LNCAP (cell line): ENCODE measurements around the gene ADGRD1.

Experiments used
- TF ChIP-seq, protein P1 (sequence below): fragments of 450-650 bp; IDR thresholded peaks from 2 replicates; pipeline ENCODE4 v1.5.1; 2017; ENCODE audit warnings: mild to moderate bottlenecking

The ADGRD1 gene

DNA sequence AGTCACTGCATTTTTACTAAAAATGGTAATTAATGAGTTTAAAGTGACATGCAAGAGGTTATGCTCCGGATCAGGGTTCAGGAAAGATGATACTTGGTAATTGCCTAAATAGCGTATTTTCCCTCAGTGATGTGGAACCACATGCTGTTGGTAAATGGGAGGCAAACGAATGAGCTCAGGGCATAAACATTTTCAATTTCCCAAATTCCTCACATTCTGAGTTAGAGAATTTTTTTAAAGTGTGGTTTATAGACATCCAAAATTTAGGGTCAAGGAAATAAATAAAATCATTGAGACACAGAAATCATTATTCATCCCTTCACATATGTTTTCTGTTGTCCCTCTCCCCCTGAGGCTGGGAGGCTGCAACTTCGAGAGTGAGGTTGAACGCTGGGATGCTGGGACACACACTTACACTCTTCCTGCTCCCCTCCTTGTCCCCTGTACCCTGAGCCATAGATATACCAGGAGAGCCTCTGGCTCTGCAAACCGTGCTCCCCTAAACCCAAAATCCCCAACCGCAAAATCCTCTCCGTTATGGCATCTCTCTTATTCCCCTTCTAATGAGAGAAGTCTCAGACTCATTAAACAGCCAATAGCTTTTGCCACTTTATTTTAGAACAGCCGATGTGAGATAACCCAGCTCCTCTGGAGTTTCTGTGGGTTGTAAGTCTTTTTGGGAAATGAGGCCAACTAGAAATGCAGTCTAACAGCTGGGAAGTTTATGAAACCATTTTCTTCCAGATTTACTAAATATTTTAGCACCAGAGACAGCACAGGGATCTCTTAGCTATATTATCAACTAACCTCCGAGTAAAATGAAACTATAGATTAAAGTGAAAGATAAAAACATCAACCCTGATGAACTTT, 21.4 kb upstream of the ADGRD1 start:
- TF ChIP-seq, protein P1, sequence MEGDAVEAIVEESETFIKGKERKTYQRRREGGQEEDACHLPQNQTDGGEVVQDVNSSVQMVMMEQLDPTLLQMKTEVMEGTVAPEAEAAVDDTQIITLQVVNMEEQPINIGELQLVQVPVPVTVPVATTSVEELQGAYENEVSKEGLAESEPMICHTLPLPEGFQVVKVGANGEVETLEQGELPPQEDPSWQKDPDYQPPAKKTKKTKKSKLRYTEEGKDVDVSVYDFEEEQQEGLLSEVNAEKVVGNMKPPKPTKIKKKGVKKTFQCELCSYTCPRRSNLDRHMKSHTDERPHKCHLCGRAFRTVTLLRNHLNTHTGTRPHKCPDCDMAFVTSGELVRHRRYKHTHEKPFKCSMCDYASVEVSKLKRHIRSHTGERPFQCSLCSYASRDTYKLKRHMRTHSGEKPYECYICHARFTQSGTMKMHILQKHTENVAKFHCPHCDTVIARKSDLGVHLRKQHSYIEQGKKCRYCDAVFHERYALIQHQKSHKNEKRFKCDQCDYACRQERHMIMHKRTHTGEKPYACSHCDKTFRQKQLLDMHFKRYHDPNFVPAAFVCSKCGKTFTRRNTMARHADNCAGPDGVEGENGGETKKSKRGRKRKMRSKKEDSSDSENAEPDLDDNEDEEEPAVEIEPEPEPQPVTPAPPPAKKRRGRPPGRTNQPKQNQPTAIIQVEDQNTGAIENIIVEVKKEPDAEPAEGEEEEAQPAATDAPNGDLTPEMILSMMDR = no peak

DNA sequence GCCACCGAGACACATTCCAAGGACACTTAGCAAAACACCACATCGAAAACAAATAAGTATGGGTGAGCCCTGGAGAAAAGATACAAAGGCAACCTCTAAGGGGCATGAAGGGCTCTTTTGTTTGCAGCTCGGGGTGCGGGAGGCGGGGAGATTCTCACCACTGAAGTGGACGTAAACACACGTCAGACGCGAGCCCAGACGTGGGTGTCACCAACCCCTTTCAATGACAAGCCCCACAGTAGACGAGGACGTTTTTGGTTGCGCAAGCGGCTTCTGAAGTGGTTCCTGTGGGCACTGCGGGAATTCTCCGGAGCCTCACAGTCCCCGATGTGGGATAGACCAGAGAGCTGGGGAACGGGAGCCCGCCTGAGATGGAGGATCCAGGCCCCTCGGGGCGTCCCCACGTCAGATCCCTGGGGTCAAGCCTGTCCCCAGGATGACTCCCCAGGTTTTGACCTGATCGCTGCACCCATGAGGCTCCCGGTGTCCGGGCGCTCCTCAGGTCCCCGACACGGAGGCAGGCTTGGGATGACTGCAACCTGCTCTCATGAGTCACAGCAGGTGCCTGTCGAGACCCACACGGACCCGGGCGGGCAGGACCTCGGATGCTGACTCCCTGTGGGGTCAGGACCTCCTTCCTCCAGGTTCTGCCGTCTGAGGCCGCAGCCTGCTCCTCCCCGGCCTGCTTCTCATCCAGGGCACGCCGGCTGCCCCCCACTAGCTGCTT, 20.3 kb upstream of the ADGRD1 start:
- TF ChIP-seq, protein P1 = no peak

DNA sequence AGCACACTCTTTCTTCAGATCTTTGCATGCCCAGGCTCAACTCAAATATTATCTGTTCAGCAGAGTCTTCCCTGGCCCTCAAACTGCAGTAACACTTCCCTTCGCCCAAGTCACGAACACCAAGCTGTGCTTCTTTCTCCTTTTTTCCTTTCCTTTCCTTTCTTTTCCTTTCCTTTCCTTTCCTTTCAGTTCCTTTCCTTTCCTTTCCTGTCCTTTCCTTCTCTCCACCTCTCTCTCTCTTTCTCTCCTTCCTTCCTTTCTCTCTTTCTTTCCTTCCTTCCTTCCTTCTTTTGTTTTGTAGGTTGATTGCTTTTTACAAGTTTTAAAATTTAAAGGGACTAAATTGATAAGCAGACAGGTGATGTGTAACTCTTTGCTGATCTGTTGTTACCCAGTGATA, 19.0 kb upstream of the ADGRD1 start:
- TF ChIP-seq, protein P1 = no peak

DNA sequence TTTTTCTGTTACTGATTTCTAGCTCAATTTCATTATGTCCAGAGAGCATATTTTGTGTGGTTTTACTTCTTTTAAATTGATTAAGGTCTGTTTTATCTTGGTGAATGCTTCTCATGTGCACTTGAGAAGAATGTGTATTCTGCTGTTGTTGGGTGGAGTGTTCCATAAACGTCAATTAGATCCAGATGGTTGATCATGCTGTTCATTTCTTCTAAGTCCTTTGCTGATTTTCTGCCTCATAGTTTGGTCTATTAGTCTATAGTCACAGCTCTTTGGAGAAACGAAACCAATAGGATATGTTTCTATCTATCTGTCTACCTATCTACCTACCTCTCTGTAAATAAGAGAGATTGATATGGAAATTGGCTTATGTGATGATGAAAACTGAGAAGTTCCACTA, 17.1 kb upstream of the ADGRD1 start:
- TF ChIP-seq, protein P1 = no peak

DNA sequence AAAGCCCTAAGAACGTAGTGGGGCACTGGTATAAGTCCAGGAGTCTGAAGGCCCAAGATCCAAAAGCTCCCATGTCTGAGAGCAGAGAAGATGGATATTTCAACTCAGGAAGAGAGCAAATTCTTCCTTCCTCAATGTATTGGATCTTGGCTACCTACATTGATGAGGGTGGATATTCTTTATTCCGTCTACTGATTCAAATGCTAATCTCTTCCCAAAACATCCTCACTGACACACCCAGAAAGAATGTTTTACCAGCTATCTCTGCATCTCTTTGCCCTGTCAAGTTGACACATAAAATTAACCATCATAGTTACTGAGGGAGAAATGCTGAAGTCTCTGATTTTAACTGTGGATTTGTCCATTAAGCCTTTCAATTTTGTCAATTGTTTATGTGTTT, 16.6 kb upstream of the ADGRD1 start:
- TF ChIP-seq, protein P1 = no peak

DNA sequence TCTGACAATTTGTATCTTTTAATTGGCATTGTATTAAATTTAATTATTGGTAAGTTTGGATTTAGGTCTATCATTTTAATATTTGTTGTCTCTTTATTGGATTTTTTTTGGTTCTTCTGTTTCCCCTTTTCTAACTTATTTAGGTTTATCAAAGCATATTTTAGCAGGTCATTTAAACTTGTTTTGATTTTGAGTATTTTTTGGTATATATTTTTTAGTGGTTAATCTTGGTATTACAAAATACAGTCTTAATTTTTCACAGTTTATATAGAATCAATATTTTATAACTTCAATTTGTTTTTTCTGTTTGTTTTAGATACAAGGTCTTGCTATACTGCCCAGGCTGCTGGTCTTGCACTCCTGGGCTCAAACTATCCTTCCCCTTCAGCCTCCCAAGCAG, 15.5 kb upstream of the ADGRD1 start:
- TF ChIP-seq, protein P1 = no peak

DNA sequence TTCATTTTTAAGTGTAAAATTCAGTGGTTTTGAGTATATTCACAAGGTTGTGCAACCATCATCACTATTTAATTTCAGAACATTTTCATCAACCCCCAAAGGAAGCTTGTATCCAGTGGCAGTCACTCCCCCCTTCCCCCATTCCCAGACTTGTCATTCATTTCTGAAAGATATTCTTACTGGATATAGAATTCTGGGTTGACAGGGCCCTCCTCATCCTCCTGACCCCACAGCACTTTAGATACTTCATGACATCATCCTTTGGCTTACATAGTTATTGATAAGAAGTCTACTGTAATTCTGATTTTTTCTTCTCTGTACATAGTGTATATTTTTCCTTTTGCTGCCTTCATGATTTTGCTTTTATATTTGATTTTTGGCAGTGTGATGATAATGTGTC, 8.8 kb upstream of the ADGRD1 start:
- TF ChIP-seq, protein P1 = no peak
